ENCODE data around the gene ESRRA.

Gene ESRRA

DNA sequence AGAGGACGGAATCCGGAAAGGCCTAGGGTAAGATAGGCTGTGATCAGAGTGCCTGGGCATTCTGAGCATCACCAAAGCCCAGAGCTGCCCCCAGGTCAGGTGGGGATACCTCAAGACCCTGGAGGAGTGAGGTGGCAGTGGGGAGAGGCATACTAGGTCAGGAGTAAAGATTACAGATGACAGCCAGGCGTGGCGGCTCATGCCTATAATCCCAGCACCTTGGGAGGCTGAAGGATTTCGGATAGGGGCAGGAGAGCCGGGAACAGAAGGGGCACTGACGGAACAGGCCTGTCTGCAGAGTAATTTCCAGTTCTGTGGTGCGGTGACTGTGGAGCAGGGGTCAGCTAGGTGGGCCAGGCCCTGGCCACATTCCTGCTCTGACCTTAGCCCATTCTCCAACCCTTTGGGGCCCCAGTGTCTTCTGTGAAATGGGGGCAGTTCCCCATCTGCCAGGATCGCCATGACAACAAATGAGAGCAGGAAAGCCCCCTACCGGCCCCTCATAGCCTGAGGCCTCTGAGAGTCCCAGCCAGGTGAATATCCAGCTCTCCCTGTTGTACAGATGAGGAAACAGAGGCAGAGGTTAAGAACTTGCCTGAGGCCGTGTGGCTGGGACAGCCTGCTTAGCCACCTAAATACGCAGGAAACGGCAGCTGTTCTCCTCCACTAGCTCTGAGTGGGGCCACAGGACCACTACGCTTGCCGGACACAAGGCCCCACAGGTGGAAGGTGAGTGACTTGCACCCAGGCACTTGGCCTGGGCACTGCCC lies 30.1 kb upstream of the ESRRA start:
- no peak for DNase-seq (ENCODE audit: low spot score)

GRCh38 chr11:64275841-64276240 lies 29.5 kb upstream of the ESRRA start:
- DNase-seq (ENCODE audit: low spot score): no peak

DNA sequence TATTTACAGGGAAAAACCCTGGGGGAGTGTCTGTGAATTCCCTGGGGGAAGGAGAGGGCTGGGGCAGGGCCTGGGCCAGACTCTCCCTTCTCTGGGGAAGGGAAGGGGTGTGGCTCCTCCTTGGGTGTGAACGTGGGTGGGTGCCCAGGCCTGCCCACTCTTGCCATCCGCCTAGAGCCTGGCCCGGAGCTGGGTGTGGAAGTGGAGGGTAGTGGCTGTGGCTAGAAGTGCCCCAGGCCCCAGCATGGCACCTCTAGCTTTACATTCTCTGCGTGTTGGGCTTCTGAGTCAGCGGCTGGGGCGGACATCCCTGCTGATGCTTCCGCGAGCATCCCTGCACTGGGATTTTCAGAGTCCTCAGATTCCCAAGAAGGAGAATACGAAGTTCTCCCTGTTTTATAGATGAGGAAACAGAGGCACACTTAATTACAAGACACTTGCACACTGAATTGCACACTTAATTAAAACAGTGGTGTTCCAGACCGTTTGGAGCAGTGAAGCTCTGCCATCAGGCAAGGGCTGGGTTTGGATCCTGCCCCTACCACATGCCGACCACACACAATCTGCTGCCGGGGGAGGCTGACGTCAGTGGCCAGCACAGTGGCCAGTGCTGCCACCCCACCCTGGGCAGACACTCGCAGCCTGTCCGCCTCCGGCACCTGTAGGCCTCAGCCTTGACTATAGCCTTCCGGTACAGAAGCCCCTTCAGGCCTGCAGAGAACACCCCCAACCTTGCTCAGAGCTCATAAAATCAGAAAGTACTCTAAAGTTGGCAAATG lies 28.5 kb upstream of the ESRRA start:
- no peak for DNase-seq (ENCODE audit: low spot score)

DNA sequence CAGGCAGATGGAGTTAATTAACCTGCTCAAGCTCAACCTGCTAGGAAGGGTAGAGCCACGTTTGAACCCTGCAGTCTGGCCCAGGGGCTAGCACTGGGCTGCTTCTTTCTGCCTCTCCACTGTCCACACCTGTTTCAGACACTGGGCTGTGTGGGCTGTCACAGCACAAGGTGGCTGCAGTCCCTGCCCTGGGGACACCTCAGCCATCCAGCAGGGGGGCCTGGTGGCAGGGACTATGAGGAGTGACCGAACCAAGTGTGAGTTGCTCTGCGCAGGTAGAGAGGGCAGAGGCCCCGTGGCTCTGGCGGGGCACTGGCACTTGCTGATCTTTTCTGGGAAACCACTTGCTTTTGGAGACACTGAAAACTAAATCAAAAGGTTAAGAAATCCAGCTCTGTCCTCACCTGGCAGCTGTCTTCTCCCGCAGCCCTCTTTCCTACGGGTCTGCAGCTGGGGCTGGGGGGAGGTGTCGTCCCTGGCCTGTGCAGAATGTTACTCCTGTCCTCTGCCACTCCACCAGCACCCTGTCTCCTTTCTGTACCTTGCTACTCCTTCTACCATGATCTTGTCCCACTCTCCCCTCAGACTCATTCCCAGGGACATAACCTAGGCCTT lies 26.6 kb upstream of the ESRRA start:
- no peak for DNase-seq (ENCODE audit: low spot score)

DNA sequence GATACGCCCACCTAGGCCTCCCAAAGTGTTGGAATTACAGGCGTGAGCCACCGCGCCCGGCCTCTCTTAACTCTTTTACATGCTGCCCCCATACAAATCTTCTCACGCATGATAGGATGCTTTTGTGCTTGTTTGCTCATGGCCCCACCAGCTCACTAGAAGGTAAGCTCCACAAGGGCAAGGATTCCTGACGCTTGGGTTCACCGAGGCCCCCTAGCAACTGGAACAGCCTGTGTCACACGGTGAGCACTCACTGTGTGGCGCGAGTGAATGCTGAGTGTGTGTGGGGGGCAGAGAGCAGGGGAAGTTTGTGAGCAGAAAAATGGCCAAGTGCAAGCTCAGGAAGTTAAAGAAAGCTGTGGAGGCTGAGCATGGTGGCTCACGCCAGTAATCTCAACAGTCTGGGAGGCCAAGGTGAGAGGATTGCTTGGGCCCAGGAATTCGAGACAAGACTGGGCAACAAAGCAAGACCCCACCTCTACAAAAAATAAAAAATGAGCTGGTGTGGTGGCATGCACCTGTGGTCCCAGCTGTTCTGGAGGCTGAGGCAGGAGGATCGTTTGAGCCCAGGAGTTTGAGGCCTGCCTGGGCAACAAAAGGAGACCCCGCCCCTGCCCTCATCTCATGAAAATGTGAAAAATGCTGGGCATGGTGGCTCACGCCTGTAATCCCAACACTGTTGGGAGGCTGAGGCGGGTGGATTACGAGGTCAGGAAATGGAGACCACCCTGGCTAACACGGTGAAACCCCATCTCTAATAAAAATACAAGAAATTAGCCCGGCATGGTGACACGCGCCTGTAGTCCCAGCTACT lies 23.2 kb upstream of the ESRRA start:
- DNase-seq (ENCODE audit: low spot score): no peak

DNA sequence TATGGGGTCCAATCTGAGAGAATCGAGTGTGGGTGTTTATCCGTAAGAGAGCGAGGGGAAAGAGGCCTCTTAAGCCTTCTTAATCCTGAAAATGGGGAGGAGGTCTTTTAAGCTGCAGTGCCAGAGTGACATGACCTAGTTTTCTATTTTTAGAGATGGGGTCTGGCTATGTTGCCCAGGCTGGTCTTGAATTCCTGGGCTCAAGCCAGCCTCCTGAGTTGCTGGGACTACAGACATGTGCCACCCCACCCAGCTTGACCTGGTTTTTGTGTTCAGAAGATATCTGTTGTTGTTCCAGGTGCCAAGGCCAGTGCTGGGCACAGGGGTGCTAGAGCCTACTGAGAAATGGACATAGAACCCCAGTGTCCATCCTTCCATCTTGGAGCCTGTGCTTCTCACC lies 22.2 kb upstream of the ESRRA start:
- DNase-seq (ENCODE audit: low spot score): no peak

DNA sequence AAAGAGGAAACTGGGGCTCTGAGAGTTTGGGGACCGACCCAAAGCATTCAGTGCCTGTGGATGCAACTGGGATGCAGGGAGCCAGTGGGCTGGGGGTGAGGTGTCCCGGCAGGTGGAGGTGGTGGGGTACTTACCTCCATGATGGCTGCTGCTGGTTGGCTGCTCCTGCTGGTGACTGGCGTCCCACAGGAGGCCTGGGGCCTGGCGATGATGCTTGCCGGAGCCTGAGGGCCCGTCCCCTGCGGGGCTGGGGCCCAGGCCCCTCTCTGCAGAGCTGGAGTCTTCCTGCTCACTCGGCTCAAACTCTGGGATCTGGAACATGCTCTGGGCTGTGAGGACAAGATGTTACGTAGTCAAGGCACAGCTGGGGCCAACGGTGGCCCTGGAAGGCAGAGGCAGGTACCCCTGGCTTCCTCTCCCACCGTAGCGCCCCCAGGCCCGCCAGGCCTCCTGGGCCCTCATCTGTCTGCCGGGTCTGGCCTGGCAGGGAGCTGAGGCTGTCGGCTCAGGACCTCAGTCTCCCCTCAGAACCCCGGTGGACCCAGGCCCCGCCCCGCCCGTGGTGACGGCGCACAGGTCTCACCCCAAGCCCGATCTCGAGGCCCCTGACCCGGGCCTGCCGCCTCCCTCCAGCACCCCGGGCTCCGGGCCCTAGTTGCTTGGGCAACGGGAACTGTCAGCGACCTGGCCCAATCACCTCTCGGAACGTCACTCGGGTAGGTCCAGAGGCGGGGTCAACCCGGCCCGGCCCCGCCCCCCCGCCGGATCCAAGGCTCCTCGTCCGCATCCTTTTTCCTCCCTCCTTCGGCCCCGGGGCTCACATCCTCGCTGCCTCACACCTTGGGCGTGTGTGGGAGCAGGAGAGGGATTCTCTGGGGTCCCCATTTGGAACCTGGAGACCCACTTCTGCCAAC lies 21.0 kb upstream of the ESRRA start, which contains the start of gene BAD:
BAD (minus strand) TSS at position 618 of the 914 bp plus-strand sequence; CDS start at position 321, 297 bp downstream.
- DNase-seq (ENCODE audit: low spot score): peak; percentile 98

GRCh38 chr11:64284962-64285884 lies 20.1 kb upstream of the ESRRA start, which contains the start of gene GPR137:
TSS of gene GPR137 (plus strand) at chr11:64285848. CDS start at chr11:64286525, 677 bp downstream.
- DNase-seq (ENCODE audit: low spot score): peak; percentile 96

GRCh38 chr11:64285885-64286800 lies 19.2 kb upstream of the ESRRA start:
- DNase-seq (ENCODE audit: low spot score): no peak

- no peak for DNase-seq (ENCODE audit: low spot score)
Measured at GRCh38 chr11:64286801-64287159, 18.5 kb upstream of the ESRRA start.

GRCh38 chr11:64287676-64288352 lies 17.5 kb upstream of the ESRRA start:
- no peak for DNase-seq (ENCODE audit: low spot score)

- DNase-seq (ENCODE audit: low spot score): no peak
Measured at GRCh38 chr11:64288353-64288750, 17.0 kb upstream of the ESRRA start.

DNA sequence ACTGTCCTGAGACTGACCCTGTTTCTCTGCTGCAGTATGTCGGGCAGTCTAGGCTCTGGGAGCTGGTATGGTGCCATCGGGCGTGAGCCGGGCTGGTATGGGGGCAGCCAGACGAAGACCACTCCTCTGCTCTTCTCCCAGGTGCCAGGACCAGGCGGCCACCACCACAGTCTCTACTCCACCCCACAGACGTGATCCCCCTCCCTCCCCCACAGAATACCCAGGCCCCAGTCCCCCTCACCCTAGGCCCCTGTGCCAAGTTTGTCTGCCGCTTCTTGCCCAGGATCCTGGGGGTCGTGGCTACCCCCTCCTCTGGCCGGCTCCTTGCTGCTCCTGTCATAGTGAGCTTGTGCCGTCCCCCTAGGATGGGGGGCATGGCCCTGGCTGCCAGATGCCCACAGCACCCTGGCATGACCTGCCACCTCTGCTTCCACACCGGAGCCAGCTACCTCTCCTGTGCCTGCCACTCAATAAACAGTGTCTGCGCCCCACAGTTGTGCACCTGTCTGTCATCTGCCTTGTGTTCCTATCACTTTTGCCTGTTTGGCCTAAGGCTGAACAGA lies 16.2 kb upstream of the ESRRA start:
- DNase-seq (ENCODE audit: low spot score): no peak

- no peak for DNase-seq (ENCODE audit: low spot score)
Measured at GRCh38 chr11:64290352-64291261, 14.7 kb upstream of the ESRRA start.

DNA sequence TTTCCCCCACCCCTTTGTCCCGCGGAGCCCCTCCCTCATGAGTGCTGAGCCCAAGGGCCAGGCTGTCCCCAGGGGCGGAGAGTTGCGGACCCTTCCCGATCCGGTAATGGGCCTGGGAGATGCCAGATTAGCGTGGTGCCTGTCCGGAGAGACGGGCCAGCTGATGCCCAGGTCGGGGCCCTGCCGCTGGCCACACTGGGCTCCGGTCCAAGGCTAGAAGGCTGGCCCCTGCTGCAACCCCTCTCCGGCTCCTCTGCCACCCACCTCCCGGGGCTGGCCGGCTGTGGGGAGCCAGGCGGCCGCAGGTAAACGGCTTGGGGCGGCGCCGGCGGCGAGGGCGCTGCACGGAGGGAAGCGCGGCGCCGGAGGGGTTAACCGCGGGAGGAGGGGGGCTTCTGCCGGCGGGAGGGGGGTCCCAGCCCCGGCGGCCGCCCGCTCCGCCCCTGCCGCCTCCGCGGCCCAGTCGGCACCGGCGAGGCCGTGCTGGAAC lies 14.0 kb upstream of the ESRRA start, which contains the start of gene KCNK4:
KCNK4 (plus strand) TSS at position 41 of the 490 bp plus-strand sequence. CDS start 1,717 bp downstream, outside the sequence.
- DNase-seq (ENCODE audit: low spot score): no peak

DNA sequence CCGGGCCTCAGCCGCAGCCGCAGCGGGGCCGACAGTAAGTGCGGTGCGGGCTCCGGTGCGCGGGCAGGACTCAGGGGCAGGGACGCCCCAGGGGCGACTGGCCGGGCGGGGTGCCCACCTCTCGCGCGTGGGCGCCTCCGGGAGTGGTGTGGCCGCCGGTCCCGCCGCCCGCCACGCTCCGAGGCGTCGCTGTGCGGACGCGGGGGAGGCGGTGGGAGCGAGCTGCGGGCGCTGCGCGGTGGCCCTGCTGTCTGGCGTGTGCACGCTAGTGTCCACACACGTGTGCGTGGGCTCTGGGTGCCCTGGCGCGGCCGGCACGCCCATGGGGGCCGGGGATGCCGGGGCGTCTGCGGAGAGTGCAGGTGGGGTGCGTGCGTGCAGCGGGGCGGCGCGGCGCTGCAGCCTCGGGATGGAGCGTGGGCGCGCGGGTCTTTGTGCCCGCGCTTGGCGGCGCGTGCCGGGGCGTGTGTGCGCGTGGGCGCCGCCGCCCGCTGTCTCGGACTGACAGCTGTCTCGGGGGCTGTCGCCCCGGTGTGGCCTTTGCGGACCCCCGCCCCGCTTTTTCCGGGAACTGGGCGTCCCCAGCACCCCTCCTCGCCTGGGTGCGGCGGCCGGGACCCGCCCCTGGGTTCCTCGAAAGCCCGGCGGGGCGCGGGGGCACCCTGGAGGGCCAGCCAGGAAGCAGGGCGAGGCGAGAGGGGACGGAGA lies 13.4 kb upstream of the ESRRA start:
- no peak for DNase-seq (ENCODE audit: low spot score)
